SIG-M5 treated with dmso at 0.1 percent for 504 hours (cell line): ENCODE data around the gene CAPN13.

Experiments used
- DNase-seq: peaks from one replicate; lab custom pipeline; 2025; ENCODE audit not compliant: unreplicated experiment; lab: John Stamatoyannopoulos, UW

Gene CAPN13, protein sequence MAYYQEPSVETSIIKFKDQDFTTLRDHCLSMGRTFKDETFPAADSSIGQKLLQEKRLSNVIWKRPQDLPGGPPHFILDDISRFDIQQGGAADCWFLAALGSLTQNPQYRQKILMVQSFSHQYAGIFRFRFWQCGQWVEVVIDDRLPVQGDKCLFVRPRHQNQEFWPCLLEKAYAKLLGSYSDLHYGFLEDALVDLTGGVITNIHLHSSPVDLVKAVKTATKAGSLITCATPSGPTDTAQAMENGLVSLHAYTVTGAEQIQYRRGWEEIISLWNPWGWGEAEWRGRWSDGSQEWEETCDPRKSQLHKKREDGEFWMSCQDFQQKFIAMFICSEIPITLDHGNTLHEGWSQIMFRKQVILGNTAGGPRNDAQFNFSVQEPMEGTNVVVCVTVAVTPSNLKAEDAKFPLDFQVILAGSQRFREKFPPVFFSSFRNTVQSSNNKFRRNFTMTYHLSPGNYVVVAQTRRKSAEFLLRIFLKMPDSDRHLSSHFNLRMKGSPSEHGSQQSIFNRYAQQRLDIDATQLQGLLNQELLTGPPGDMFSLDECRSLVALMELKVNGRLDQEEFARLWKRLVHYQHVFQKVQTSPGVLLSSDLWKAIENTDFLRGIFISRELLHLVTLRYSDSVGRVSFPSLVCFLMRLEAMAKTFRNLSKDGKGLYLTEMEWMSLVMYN

DNA sequence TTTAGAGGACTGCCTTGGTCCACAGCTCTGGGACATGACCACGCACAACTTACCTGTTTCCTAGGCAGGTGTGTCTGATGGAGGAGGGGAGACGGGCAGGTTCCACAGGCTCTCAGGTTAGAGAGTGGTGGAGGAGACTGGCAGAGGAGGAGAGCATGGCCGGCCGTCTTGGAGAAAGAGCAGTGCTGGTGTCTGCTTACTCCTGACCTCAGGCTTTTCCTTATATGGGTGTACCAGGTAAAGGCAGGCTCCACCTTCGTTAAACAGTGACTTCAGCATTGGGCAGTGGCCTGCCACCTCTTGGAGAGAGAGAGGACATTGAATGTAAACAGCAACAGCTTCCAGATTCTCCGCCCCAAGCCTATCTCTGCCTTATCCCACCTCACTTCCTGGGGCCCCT is at the start of gene CAPN13:
CAPN13 (minus strand) TSS at position 198 of the 400 bp plus-strand sequence. CDS start 20,121 bp downstream, outside the sequence.
- DNase-seq = peak; percentile 70

DNA sequence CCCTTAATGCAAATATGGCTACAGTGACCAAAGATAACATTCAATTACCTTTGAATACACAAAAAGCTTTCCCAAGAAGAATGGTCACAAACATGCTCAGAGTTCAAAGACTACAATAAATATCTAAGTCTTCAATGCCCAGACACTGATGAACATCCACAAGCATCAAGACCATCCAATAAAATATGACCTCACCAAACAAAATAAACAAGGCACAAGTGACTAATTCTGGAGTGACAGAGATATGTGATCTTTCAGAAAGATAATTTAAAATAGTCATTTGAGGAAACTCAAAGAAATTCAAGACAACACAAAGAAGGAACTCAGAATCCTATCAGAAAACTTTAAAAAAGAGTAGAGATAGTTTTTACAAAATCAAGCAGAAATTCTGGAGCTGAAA is 40.6 kb upstream of the CAPN13 start:
- DNase-seq = peak; percentile 0

DNA sequence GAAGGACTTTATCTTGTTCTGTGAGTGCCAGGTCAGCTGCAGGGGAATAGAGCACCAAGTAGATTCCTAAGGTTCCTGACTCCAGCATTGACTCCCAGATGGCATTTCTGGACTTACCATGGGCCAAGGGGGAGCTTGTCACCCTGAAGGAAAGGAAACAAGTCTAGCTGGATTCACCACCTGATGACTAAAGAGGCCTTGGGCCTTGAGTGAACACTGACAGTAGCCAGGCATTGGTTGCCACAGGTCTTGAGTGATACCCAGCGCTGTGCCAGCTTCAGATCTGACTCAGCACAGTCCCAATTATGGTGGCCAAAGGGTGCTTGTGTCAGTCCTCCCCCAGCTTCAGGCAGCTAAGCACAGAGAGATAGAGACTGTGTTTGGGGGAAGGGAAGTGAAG is 40.1 kb upstream of the CAPN13 start:
- peak; percentile 15 for DNase-seq

DNA sequence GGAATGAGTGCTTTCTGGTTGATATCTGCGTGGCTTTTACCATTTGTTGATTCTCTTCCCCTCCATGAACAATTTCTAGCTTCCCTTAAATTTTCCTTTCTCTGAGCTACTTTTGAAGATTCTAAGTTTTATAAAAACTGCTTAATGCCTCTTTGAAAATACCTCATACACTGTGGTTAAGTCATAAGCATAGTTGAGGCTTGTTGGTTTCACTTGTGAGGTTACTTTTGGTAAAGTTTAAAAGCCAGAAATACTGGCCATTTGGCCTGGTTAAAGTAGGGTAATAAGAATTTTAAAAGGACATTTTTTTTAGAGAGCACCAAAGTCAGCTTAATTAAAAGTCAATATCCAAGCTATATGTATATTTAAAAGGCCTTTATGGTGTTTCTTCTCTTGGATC is 21.3 kb upstream of the CAPN13 start:
- DNase-seq = no peak

DNA sequence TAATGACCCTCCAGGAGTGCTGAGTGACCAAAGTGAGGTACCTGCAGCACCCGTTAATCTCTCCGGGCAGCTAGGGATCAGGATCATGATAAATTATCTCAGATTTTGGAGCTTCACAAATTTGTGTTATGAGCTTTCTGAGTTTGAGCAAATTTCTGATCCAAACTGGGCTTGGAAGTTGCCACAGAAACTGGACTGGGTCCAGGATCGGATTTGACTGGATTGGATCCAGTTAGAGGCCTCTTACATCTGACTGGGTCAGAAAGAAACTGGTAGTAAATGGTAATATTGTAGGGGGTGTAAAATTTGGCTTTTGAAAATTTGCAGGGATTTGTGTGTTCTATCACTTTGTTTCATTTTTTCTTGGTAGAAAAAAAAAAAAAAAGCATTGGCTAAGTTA is 19.7 kb upstream of the CAPN13 start:
- DNase-seq = no peak

DNA sequence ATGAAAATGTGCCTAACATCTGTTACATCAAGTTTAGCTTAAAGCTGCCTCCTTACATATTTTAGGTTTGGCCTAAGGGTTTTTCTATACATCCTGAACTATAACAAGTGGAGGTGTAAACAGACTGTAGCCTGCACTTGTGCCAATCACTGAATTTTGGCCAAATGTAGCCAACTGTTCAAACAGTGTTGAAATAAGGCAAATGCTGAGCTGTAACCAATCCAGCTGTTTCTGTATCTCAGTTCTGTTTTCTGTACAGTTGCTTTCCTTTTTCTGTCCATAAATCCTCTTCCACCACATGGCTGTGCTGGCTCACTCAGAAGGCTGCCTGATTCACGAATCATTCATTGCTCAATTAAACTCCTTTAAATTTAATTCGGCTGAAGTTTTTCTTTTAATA is 19.2 kb upstream of the CAPN13 start:
- DNase-seq = no peak

DNA sequence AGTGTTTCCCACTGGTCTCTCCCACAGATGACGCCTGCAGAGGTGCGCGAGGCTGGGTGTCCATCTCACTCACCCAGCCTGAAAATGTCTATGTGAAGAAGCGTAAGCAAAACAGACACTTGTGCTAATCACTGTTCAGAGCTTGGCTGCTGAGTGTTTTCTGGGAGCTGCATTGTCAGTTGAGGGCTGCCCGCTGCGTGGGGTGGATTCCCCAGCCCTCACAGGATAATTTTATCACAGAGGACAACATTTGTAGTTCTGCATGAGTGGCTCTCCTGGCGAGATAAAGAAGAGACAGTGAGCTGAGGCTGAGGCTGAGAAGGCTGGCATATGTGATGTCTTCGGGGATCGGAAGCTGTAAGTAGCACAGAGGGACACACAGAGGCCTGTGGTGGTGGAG is 16.2 kb upstream of the CAPN13 start:
- no peak for DNase-seq

DNA sequence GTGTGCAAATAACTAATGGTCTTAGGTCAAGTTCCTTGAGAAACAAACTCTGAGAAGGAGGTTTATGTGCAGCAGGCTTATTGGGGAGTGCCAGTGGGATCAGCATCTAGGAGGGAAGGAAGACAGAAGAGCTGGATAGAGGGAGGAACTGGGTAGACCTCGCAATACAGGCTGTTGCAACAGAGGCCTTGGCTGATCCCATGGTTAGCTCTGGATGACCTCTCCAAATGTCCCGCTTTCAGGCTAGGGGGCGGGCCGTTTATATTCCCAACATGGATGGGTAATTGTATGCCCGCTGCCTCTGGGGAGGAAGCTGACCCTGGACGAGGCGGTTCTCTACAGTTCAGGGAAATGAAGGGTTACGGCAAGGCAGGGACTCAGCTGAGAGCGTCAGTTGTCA is 14.7 kb upstream of the CAPN13 start:
- no peak for DNase-seq

DNA sequence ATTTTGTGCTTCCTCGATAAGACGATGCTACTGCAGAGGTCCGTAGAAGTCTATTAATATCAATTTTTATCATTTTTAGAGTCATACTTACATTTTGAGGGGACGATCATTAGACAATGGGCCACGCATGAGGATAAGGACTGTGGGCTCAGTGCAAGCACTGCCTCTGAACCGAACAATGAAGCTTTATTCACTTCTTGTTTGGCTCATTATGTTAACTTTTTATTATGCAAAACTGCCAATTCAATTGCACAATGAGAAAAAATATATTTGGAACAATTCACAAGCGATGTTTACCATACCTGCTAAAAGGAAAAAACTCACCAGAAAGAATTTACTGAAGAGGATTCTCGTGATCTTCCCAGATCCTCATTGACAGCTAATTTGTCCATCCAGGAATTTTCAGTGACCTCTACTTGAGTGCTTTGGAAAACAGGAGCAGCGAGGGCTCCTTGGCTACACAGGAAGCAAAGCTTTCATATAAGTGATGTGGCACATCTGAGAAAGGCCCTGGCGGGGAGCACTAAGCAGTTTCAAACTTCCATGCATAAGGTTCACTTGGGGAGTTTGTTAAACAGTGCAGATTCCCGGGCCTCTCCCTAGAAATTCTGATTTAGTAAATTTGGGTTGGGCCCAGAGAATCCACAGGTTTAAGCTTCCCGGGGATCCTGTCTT is 13.3 kb upstream of the CAPN13 start:
- DNase-seq = no peak

DNA sequence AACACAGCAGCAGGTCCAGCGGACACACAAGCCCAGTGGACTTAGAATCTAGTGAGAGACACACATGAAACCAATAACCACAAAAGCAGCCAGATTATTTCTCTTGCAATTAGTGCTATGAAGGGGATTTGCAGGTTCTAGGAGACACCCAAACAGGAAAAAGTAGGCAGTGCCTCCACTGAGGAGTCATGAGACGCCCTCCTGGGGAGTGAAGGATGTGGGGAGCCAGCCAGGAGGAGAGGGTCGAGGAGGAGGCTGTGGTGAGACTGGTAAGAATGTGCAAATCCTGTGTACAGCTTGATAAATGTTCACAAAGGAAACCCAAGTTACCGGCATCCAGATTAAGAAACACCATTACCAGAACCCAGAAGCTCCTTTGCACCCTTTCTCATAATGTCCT is 2.7 kb upstream of the CAPN13 start:
- DNase-seq = no peak

DNA sequence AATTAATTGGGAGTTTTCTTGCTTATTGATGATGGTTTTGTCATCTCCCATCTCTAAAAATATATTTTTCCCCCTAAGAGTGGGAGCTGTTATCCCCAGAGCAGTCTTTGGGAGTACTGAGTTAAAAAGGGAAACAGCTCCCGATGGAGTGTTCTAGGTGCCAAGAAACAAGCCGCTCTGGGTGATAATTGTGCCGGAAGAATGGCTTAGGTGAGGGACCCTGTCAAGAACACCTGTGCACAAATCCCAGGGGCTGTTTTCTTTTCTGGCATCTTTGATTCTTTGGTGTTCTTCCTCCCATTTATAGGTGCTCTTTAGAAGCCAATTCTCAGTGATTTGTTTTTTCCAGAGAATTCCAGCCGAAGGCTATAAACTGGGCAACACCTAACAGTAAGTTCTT is 1.4 kb upstream of the CAPN13 start:
- DNase-seq = no peak

DNA sequence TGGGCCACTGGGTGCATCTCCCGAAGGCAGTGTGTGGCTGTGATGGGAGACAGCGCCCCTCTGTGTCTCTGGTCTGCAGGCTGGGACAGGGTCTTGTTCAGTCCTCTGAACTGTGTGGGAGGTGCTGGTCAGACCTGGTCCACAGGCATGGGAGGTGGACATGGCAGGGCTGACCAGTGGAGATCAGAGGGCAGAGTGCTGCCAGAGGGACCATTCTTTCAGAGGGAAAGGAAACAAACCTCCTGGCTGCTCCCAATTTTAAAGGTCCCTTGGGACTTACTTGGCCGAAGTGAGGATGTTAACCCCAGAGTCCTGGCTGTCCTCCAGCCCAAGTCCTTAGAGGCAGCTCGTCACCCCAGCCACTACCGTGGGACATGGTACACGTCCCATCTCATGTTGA is 4.0 kb downstream of the CAPN13 start:
- no peak for DNase-seq

DNA sequence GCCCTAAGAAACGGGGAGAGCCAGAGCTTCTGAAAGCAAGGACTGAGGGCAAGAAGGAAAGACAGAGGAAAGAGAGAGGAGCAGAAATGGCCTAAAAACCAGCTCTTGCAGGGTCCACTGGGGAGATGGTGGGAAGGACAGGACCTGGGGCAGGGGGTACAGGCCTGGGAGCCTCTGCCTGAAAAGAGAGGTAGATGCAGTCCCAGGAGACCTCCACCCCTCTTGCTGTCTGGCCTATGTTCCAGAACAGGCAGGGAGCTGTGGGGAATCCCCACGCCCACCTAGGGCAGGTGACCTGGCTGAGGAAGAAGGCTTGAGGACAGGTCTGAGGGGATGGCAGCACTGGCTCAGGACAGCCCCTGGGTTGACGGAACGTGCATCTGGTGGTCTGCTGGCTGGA is 4.6 kb downstream of the CAPN13 start:
- DNase-seq = no peak

DNA sequence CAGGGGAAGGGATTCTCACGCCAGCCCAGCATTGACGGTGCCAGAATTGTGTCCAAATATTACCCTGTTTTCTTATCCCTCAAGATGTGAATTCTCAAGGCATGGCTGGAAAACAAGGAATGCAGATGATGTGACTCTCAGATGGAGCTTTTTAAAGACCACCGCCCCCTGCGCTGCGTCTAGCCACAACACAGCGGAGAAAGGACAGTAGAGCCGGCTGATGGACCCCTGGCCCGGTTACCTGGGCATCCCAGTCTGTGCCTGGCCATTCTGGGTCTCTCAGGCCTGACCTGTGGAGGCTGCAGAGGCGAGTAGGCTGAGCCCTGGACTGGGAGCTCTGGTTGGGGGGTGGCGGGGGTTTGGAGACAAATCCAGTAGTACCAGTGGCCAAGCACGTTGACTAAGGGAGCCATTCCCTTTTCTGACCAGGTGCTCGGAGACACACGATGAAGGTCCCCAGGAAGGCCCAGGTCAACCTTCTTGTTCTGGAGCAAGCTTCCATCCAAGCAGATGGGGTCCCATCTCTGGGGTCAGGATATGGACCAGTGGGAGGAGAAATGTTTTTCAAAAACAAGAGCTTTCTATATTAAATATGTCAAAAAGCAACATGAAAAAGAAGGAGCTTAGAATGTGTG is 5.3 kb downstream of the CAPN13 start:
- DNase-seq = no peak

DNA sequence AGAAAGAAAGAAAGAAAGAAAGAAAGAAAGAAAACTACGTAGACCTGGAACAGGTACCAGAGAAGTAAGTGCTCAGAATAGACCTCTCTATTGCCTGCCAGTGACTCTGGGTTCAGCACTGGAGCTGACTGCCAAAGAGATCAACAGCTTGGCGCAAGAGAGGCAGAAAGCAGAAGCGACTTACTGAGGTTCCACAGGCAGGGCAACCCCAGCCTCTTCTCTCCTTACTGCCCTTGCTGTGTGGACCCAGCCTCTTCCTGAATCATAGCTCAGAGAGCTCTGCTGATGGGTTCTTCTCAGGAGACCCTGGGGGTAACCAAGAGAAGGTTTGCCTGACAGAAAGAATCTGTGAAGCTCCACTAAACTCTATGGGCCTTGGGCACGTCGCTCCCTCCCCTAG is 7.1 kb downstream of the CAPN13 start:
- no peak for DNase-seq

DNA sequence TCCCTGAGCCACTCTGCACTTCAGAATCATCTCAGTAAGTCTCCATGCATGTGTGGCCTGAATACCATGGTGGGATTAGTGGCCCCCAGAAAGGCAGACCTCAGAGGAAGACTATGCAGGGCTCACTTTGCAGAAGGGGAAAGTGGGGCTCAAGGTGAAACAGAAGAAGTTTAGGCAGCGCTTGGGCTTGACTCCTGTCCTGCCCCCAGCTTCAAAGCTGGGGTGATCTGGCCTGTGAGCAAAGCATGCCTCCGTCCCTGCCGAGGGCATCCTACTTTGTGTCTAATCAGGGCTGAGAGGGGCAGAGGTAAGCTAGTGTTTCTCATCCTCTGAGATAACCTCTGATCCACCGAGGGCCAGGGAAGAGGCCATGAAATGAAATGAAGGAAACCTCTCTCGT is 7.9 kb downstream of the CAPN13 start:
- no peak for DNase-seq

DNA sequence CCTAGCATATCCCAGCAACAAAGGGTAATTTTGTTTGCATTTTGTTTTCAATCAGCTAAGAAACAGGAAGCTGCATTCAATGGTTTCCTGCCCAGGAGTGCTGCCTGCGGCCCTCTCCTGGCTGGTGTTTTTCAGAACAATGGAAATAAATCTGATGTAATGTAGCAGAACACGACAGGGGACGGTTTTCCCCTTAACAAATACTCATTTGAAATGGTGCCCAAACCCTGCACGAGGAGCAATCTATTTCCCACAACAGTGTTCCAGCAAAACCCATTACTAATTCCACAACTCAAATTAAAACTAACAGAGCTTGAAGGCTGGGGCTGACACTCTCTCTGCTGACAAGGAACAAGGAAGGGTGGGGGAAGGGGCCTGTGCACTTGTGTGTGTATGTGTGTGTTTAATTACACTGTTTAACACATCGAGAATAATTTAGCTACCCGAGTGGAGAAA is 8.7 kb downstream of the CAPN13 start:
- DNase-seq = no peak

DNA sequence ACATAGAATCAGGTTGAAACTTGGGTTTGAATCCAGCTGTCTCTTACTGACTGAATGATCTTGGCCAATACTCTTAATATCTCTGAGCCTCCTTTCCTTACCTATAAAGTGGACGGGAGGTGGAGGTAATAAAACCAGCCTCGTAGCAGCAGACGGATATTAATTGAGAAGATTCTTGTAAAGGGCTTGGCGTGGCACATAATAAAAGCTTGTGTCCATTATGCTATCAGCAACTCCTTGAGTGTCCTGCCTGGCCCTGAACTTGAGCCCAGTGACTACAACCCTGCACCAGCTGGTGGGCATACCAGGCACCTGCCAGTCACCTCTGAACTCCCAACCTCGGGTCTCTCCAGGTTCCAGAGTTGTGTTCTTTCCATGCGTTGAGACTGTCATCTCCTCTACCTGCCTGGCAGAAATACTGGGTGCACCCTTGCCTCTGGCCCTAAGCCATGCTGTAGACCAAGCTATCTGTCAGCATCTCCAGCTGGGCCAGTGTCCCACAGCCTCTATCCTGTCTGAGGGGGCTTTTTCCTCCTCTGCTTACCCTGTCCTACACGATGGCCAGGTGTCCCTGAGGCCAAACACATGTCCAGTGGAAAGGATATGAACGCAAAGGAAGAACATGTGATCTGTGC is 9.7 kb downstream of the CAPN13 start:
- no peak for DNase-seq

DNA sequence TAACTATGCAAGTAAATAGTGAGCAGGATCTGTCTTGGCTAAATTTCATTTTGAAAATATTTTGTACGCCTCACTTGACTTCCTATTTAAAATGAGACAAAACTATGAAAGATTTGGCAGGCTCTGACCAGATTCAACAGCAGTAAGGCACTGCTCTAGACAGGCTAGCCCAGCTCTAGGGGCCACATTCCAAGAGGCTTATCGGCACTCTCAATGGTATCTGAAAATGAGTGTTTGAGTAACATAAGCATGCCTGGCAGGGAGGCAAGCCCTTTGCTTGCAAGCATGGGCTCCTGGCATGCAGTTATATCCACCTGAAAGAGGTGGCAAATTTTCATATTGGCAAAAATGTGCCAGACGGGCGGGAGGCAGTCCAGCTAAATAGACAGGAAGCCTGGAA is 10.5 kb downstream of the CAPN13 start:
- no peak for DNase-seq

DNA sequence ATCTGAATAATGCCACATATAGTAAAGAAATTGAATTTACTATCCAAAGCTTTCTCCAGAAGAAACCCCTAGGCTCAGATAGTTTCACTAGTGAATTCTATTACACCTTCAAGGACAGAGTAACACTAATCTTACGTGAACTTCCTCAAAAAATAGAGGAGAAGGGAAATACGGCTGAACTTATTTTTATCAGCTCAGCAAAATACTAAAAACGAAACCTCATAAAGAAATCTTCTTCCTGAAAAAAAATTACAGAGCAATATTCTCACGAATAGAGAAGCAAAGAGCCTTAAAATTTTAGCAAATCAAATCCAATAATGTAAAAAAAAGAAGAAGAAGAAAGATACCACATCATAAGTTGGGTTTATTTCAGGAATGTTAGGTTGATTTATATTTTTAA is 14.7 kb downstream of the CAPN13 start:
- DNase-seq = peak; percentile 84

DNA sequence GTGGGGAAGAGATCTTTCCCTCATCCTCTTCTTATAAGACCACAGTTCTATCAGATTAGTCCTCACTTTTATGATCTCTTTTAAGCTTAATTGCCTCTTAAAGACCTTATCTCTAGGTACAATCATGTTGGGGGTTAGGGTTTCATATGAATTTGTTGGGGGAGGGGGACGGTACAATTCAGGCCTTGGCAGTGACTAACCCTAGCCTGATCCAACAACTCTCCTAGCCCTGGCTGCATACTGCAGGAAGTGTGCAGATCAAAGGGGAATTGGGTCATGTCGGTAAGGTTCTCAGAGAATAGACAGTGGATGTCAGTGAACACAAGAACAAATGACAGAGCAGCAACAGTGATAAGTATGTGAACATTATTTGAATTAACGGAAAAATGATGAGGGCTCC is 16.4 kb downstream of the CAPN13 start:
- DNase-seq = no peak
